WTC11 (cell line): ENCODE data around the gene PDZD2.

ENCODE experiments used
- ELF4 ChIP-seq: sonication (generic); formaldehyde crosslinking; IDR thresholded peaks from 2 replicates; pipeline ENCODE4 v1.8.1; 2022; ENCODE audit warnings: low read depth, mild to moderate bottlenecking, moderate library complexity, missing genetic modification reagents
- ESRRA ChIP-seq: sonication (generic); formaldehyde crosslinking; IDR thresholded peaks from 2 replicates; pipeline ENCODE4 v1.8.1; 2022; ENCODE audit warnings: mild to moderate bottlenecking, missing genetic modification reagents, borderline replicate concordance
- FOXP1 ChIP-seq: sonication (generic); formaldehyde crosslinking; IDR thresholded peaks from 2 replicates; pipeline ENCODE4 v1.8.0; 2022; ENCODE audit warnings: missing genetic modification reagents, mild to moderate bottlenecking, moderate library complexity, borderline replicate concordance
- KAT7 ChIP-seq: sonication (generic); formaldehyde crosslinking; IDR thresholded peaks from 2 replicates; pipeline ENCODE4 v1.8.1; 2023; ENCODE audit warnings: missing genetic modification reagents, mild to moderate bottlenecking, borderline replicate concordance
- SP1 ChIP-seq: sonication (generic); formaldehyde crosslinking; conservative IDR thresholded peaks from 2 replicates; pipeline ENCODE4 v1.8.1; 2022; ENCODE audit warnings: missing genetic modification reagents
- TEAD1 ChIP-seq: sonication (generic); formaldehyde crosslinking; IDR thresholded peaks from 2 replicates; pipeline ENCODE4 v1.8.0; 2022; ENCODE audit warnings: mild to moderate bottlenecking, missing genetic modification reagents
- ZBTB21 ChIP-seq: sonication (generic); formaldehyde crosslinking; IDR thresholded peaks from 2 replicates; pipeline ENCODE4 v1.8.1; 2023; ENCODE audit warnings: mild to moderate bottlenecking, missing genetic modification reagents, borderline replicate concordance
- TF ChIP-seq, protein P1 (sequence below): fragments of 200-600 bp; IDR thresholded peaks from 2 replicates; pipeline ENCODE4 v1.8.0; 2022; ENCODE audit warnings: antibody characterized with exemption
- TF ChIP-seq, protein P2 (sequence below): sonication (generic); formaldehyde crosslinking; IDR thresholded peaks from 2 replicates; pipeline ENCODE4 v1.8.1; 2022; ENCODE audit warnings: low read depth, mild to moderate bottlenecking, moderate library complexity, missing genetic modification reagents, borderline replicate concordance
- TF ChIP-seq, protein P3 (sequence below): sonication (generic); formaldehyde crosslinking; IDR thresholded peaks from 2 replicates; pipeline ENCODE4 v1.8.1; 2023; ENCODE audit warnings: mild to moderate bottlenecking, missing genetic modification reagents, borderline replicate concordance
- TF ChIP-seq, protein P4 (sequence below): sonication (generic); formaldehyde crosslinking; IDR thresholded peaks from 2 replicates; pipeline ENCODE4 v1.8.0; 2022; ENCODE audit warnings: missing genetic modification reagents

DNA sequence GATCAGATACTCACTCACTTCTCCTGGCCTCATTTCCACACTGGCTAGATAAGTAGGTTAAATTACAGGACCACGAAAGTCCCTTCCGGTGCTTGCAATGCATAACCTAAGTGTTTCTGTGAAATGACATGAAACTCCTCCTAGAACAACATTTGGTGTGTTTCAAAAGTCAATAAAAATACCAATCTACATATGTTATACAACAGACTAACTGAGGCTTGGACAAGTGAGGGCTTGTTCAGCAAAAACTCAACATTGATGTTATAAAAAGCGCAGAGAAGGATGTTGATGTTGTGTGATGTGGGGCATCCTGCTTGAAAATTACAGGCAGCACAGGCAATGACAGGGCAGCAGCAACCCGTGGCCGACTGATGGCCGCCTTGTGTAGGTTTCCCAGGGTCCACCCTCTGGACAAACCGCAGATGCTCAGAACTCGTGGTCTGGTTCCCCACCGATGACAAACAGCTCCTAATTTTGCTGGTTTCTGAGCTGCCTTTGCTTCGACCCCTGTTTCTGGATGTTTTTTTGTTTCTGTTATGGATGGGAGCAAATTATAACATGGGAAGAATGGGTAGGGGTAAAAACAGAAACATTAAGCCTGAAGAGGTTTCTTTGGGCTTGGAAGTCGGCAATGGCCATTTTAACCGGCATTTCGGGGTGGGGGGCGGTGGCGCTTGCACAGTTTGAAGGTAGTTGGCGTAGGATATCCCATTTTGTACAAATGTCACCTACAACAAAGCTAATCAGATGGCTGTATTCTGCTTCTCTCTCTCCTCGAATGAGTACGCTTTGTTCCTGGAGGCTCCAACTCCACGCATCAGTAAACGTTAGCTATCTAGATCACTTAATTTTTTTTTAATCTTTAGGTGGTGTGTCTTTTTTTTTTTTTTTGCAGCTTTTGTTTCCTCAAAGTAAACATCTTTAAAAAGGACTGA, 116.1 kb downstream of the PDZD2 start:
- TF ChIP-seq, protein P1, sequence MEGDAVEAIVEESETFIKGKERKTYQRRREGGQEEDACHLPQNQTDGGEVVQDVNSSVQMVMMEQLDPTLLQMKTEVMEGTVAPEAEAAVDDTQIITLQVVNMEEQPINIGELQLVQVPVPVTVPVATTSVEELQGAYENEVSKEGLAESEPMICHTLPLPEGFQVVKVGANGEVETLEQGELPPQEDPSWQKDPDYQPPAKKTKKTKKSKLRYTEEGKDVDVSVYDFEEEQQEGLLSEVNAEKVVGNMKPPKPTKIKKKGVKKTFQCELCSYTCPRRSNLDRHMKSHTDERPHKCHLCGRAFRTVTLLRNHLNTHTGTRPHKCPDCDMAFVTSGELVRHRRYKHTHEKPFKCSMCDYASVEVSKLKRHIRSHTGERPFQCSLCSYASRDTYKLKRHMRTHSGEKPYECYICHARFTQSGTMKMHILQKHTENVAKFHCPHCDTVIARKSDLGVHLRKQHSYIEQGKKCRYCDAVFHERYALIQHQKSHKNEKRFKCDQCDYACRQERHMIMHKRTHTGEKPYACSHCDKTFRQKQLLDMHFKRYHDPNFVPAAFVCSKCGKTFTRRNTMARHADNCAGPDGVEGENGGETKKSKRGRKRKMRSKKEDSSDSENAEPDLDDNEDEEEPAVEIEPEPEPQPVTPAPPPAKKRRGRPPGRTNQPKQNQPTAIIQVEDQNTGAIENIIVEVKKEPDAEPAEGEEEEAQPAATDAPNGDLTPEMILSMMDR = no peak
- TF ChIP-seq, protein P2, sequence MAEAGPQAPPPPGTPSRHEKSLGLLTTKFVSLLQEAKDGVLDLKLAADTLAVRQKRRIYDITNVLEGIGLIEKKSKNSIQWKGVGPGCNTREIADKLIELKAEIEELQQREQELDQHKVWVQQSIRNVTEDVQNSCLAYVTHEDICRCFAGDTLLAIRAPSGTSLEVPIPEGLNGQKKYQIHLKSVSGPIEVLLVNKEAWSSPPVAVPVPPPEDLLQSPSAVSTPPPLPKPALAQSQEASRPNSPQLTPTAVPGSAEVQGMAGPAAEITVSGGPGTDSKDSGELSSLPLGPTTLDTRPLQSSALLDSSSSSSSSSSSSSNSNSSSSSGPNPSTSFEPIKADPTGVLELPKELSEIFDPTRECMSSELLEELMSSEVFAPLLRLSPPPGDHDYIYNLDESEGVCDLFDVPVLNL (CRISPR knock-in tag) = no peak
- TF ChIP-seq ESRRA (CRISPR knock-in tag) (no peak), ELF4 (CRISPR knock-in tag) (no peak), SP1 (CRISPR knock-in tag) (no peak), ZBTB21 (CRISPR knock-in tag) (no peak), KAT7 (CRISPR knock-in tag) (no peak), FOXP1 (CRISPR knock-in tag) (no peak), TEAD1 (CRISPR knock-in tag) (no peak)
- TF ChIP-seq, protein P3, sequence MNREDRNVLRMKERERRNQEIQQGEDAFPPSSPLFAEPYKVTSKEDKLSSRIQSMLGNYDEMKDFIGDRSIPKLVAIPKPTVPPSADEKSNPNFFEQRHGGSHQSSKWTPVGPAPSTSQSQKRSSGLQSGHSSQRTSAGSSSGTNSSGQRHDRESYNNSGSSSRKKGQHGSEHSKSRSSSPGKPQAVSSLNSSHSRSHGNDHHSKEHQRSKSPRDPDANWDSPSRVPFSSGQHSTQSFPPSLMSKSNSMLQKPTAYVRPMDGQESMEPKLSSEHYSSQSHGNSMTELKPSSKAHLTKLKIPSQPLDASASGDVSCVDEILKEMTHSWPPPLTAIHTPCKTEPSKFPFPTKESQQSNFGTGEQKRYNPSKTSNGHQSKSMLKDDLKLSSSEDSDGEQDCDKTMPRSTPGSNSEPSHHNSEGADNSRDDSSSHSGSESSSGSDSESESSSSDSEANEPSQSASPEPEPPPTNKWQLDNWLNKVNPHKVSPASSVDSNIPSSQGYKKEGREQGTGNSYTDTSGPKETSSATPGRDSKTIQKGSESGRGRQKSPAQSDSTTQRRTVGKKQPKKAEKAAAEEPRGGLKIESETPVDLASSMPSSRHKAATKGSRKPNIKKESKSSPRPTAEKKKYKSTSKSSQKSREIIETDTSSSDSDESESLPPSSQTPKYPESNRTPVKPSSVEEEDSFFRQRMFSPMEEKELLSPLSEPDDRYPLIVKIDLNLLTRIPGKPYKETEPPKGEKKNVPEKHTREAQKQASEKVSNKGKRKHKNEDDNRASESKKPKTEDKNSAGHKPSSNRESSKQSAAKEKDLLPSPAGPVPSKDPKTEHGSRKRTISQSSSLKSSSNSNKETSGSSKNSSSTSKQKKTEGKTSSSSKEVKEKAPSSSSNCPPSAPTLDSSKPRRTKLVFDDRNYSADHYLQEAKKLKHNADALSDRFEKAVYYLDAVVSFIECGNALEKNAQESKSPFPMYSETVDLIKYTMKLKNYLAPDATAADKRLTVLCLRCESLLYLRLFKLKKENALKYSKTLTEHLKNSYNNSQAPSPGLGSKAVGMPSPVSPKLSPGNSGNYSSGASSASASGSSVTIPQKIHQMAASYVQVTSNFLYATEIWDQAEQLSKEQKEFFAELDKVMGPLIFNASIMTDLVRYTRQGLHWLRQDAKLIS (CRISPR knock-in tag) = no peak
- TF ChIP-seq, protein P4, sequence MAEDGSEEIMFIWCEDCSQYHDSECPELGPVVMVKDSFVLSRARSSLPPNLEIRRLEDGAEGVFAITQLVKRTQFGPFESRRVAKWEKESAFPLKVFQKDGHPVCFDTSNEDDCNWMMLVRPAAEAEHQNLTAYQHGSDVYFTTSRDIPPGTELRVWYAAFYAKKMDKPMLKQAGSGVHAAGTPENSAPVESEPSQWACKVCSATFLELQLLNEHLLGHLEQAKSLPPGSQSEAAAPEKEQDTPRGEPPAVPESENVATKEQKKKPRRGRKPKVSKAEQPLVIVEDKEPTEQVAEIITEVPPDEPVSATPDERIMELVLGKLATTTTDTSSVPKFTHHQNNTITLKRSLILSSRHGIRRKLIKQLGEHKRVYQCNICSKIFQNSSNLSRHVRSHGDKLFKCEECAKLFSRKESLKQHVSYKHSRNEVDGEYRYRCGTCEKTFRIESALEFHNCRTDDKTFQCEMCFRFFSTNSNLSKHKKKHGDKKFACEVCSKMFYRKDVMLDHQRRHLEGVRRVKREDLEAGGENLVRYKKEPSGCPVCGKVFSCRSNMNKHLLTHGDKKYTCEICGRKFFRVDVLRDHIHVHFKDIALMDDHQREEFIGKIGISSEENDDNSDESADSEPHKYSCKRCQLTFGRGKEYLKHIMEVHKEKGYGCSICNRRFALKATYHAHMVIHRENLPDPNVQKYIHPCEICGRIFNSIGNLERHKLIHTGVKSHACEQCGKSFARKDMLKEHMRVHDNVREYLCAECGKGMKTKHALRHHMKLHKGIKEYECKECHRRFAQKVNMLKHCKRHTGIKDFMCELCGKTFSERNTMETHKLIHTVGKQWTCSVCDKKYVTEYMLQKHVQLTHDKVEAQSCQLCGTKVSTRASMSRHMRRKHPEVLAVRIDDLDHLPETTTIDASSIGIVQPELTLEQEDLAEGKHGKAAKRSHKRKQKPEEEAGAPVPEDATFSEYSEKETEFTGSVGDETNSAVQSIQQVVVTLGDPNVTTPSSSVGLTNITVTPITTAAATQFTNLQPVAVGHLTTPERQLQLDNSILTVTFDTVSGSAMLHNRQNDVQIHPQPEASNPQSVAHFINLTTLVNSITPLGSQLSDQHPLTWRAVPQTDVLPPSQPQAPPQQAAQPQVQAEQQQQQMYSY (CRISPR knock-in tag) = no peak
